Parathyroid adenoma (tissue), 2 donors: ENCODE results near the gene KLRC1.

Source experiments
- H2AFZ ChIP-seq: fragments of 300-600 bp; sonication (generic); one replicate; pipeline ENCODE4 v1.7.0; 2017; ENCODE audit warnings: antibody characterized with exemption, mild to moderate bottlenecking
- H3K27ac ChIP-seq: fragments of 300-600 bp; sonication (generic); one replicate; pipeline ENCODE4 v1.7.0; 2017
- H3K27me3 ChIP-seq: fragments of 300-600 bp; sonication (generic); one replicate; pipeline ENCODE4 v1.7.0; 2017; ENCODE audit warnings: low read length; ENCODE audit not compliant: control insufficient read depth, insufficient read depth
- H3K36me3 ChIP-seq: fragments of 300-600 bp; sonication (generic); one replicate; pipeline ENCODE4 v1.7.0; 2017; ENCODE audit warnings: low read length; ENCODE audit not compliant: control insufficient read depth, insufficient read depth
- H3K4me1 ChIP-seq: fragments of 300-600 bp; sonication (generic); one replicate; pipeline ENCODE4 v1.7.0; 2017; ENCODE audit warnings: control low read depth
- H3K4me2 ChIP-seq: fragments of 300-600 bp; sonication (generic); one replicate; pipeline ENCODE4 v1.7.0; 2017; ENCODE audit warnings: low read length
- H3K4me3 ChIP-seq: fragments of 300-600 bp; sonication (generic); one replicate; pipeline ENCODE4 v1.7.0; 2017; ENCODE audit warnings: low read depth, low read length
- H3K79me2 ChIP-seq: fragments of 300-600 bp; sonication (generic); one replicate; pipeline ENCODE4 v1.7.0; 2017; ENCODE audit warnings: control low read depth
- H3K9ac ChIP-seq: fragments of 300-600 bp; sonication (generic); one replicate; pipeline ENCODE4 v1.7.0; 2017; ENCODE audit warnings: mild to moderate bottlenecking
- H3K9me3 ChIP-seq: fragments of 300-600 bp; sonication (generic); one replicate; pipeline ENCODE4 v1.7.0; 2017; ENCODE audit warnings: low read length; ENCODE audit not compliant: control insufficient read depth
- CTCF ChIP-seq: fragments of 300-600 bp; sonication (generic); IDR thresholded peaks from one replicate; pipeline ENCODE4 v1.7.0; 2017; ENCODE audit warnings: antibody characterized with exemption, mild to moderate bottlenecking
- donor health status: primary hyperparathyroidism.

The KLRC1 gene

DNA sequence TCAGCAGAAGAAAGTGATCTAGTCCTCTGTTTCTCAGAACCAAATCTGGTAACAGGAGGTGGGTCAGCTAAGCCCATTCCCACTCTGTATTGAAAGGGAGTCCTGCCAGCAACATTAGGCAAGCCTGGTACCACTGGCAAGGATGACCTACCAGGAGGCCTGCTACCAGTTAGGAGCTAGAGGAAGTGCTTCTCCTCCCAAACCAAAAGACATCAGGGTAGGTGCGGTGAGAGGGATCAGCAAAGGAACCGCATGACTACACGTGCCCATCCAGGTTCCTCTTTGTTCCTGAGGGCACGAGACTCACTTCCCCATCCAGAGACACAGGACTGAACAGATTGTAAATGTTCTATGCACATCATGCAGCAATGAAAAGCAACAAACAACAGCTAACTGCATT lies 46.5 kb downstream of the KLRC1 start:
- TF ChIP-seq CTCF: no peak
- Histone ChIP-seq H3K9ac (no peak overlapping the region), H3K27ac (no peak overlapping the region), H2AFZ (no peak overlapping the region), H3K9me3 (no peaks in the 10 kb centered on the region), H3K4me1 (no peaks in the 10 kb centered on the region), H3K4me3 (no peak overlapping the region), H3K27me3 (no peaks in the 10 kb centered on the region), H3K4me2 (no peak overlapping the region), H3K79me2 (no peaks in the 10 kb centered on the region), H3K36me3 (no peaks in the 10 kb centered on the region)

- Histone ChIP-seq H3K4me3 (no peak overlapping the region), H3K27me3 (no peaks in the 10 kb centered on the region), H3K79me2 (no peaks in the 10 kb centered on the region), H3K4me1 (no peaks in the 10 kb centered on the region), H3K36me3 (no peaks in the 10 kb centered on the region), H2AFZ (no peak overlapping the region), H3K9me3 (no peaks in the 10 kb centered on the region), H3K4me2 (no peak overlapping the region), H3K9ac (no peak overlapping the region), H3K27ac (no peak overlapping the region)
- no peak for TF ChIP-seq CTCF
Observed at GRCh38 chr12:10405294-10405693, 47.9 kb downstream of the KLRC1 start.

GRCh38 chr12:10404798-10405197 lies 48.4 kb downstream of the KLRC1 start:
- H3K27me3 ChIP-seq: no peaks in the 10 kb centered on the region
- no peak for TF ChIP-seq CTCF
- H3K4me2 ChIP-seq: no peak overlapping the region
- no peaks in the 10 kb centered on the region for H3K4me1 ChIP-seq
- no peaks in the 10 kb centered on the region for H3K9me3 ChIP-seq
- H3K9ac ChIP-seq: no peak overlapping the region
- H3K27ac ChIP-seq: no peak overlapping the region
- no peaks in the 10 kb centered on the region for H3K36me3 ChIP-seq
- H2AFZ ChIP-seq: no peak overlapping the region
- H3K4me3 ChIP-seq: no peak overlapping the region
- H3K79me2 ChIP-seq: no peaks in the 10 kb centered on the region

DNA sequence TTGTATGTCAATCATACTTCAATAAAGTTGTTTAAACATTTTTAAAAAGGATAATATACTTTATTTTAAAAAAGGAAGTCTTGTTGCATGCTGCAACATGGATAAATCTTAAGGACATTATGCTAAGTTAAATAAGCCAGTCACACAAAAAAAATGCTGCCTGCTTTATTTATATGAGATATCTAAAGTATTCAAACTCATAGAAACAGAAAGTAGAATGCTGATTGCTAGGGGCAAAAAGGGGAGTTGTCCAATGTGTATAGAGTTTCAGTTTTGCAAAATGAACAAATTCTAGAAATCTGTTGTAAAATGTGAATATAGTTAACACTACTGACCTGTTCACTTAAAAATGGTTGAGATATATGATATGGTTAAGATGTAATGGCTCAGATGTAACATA lies 52.3 kb downstream of the KLRC1 start:
- Histone ChIP-seq H3K27me3 (no peaks in the 10 kb centered on the region), H3K79me2 (no peaks in the 10 kb centered on the region), H2AFZ (no peak overlapping the region), H3K4me1 (no peaks in the 10 kb centered on the region), H3K9me3 (no peaks in the 10 kb centered on the region), H3K9ac (no peak overlapping the region), H3K4me3 (no peak overlapping the region), H3K4me2 (no peak overlapping the region), H3K27ac (no peak overlapping the region), H3K36me3 (no peaks in the 10 kb centered on the region)
- no peak for TF ChIP-seq CTCF

GRCh38 chr12:10398168-10398567 lies 55.0 kb downstream of the KLRC1 start:
- Histone ChIP-seq H3K4me3 (no peak overlapping the region), H3K27ac (no peak overlapping the region), H3K36me3 (no peaks in the 10 kb centered on the region), H3K79me2 (no peaks in the 10 kb centered on the region), H3K4me1 (no peaks in the 10 kb centered on the region), H2AFZ (no peak overlapping the region), H3K9ac (no peak overlapping the region), H3K9me3 (no peaks in the 10 kb centered on the region), H3K4me2 (no peak overlapping the region), H3K27me3 (no peaks in the 10 kb centered on the region)
- no peak for TF ChIP-seq CTCF
